Measurements from ENCODE around the gene RNF26. TPM values are rescaled to one million over a fixed set of nuclear protein-coding genes. Genes with fewer than 3 reads are reported as not detected.

Gene RNF26
- total RNA-seq, 1 experiment from 2014 or later = 64.3 TPM

DNA sequence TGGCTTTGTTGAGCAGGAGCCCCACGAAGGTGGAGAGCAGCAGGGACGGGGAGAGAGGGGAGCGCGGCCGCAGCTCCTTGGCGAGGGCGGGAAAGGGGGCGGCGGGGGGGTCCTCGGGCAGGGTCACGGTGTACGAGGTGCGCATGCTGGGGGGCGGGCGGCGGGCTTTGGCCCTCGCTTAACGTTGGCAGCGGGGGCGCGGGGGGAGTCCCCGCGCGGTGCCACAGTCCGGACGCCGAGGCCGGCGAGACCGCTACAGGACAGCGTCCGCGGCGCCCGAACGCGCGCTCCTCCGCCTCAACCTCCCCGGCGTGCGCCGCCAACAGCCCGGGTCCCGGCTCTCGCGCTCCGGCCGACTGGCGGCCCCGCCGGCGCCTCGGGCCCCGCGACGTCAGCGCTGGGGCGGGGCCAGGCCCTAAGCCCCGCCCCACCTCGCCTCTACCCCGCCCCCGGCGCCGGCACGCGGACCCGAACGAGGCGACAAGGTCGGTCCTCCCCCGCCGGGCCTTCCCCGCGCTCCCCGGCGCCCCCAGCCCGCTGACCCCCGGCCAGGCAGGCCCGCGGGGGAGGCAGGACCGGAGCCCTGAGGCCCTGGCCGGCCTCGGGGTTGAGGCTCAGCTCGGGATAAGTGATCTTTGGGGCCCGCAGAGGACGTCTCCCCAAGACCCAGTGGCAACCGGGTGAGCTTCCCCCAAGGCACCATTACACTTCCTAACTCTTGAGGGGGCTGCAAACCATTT is 29.7 kb downstream of the RNF26 start:
- TF ChIP-seq, protein P1, sequence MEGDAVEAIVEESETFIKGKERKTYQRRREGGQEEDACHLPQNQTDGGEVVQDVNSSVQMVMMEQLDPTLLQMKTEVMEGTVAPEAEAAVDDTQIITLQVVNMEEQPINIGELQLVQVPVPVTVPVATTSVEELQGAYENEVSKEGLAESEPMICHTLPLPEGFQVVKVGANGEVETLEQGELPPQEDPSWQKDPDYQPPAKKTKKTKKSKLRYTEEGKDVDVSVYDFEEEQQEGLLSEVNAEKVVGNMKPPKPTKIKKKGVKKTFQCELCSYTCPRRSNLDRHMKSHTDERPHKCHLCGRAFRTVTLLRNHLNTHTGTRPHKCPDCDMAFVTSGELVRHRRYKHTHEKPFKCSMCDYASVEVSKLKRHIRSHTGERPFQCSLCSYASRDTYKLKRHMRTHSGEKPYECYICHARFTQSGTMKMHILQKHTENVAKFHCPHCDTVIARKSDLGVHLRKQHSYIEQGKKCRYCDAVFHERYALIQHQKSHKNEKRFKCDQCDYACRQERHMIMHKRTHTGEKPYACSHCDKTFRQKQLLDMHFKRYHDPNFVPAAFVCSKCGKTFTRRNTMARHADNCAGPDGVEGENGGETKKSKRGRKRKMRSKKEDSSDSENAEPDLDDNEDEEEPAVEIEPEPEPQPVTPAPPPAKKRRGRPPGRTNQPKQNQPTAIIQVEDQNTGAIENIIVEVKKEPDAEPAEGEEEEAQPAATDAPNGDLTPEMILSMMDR (conservative IDR thresholded peaks at IDR 0.05) = no peak
- TF ChIP-seq EZH2 (IDR thresholded peaks at IDR 0.05; ENCODE audit: low read depth) = no peak
- Histone ChIP-seq H2AFZ (peak overlapping the region; percentile 64; the same call in 1 of the 2 replicates), H3K4me3 (peak overlapping the region; percentile 36; the same call in 1 of the 2 replicates), H3K27me3 (ENCODE audit: insufficient read depth, low read depth) (no peaks in the 10 kb centered on the region), H3K4me2 (peak overlapping the region; percentile 74), H3K4me1 (replicated peaks; ENCODE audit: insufficient read depth) (peaks cover 47% of the 10 kb centered on the region), H3K9me2 (ENCODE audit: insufficient read depth) (no peaks in the 10 kb centered on the region), H3K27ac (no peak overlapping the region), H4K20me1 (ENCODE audit: insufficient read depth) (no peaks in the 10 kb centered on the region), H3F3A (ENCODE audit: insufficient read depth, low read depth) (peaks cover 32% of the 10 kb centered on the region), H3K79me2 (ENCODE audit: low read depth) (no peaks in the 10 kb centered on the region), H3K36me3 (ENCODE audit: low read depth) (no peaks in the 10 kb centered on the region), H3K9me3 (ENCODE audit: insufficient read depth, low read depth) (no peaks in the 10 kb centered on the region)
- ChIA-PET CTCF (no interaction called here), POLR2A (ENCODE audit: unreplicated experiment) (no interaction called here)
- DNase-seq = no peak
- no TSS peak for BruUV-seq (replicated peaks)
- intact Hi-C loops (cut with micrococcal nuclease; ENCODE audit: unreplicated experiment) = loop anchor here (10.0 kb wide), 1 partner anchor 761 kb away; no protein-coding TSS in a partner anchor

DNA sequence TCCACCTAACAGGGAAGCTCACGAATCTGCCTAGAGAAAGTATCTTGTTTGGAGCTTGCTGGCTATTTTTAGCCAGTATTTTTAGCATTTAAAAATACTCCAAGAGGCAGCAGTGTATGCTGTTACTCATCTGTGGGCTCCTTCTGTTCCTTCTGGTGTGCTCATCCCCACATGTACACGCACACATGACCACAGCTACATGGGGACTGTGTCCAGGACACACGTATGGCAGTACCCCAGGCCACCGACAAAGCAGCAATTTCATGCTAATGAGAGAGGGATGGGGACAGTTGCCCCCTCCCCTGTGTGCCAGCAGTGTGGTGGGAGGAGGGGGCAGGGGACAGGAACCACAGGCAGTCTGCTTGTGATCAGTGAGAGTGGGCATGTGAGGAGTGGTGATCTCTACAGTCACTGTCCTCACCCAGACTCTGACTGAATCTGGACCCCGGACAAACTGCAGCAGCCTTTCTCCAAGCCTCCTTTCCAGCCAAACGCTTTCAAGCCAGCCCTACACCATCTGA is 30.8 kb downstream of the RNF26 start:
- Histone ChIP-seq H2AFZ (no peak overlapping the region), H3K27me3 (ENCODE audit: insufficient read depth, low read depth) (no peaks in the 10 kb centered on the region), H3K36me3 (ENCODE audit: low read depth) (no peaks in the 10 kb centered on the region), H3F3A (ENCODE audit: insufficient read depth, low read depth) (peaks cover 32% of the 10 kb centered on the region), H4K20me1 (ENCODE audit: insufficient read depth) (no peaks in the 10 kb centered on the region), H3K9me3 (ENCODE audit: insufficient read depth, low read depth) (no peaks in the 10 kb centered on the region), H3K79me2 (ENCODE audit: low read depth) (no peaks in the 10 kb centered on the region), H3K4me1 (replicated peaks; ENCODE audit: insufficient read depth) (peaks cover 48% of the 10 kb centered on the region), H3K27ac (no peak overlapping the region), H3K4me3 (no peak overlapping the region), H3K4me2 (no peak overlapping the region), H3K9me2 (ENCODE audit: insufficient read depth) (no peaks in the 10 kb centered on the region)
- POLR2A ChIA-PET (ENCODE audit: unreplicated experiment) = interaction anchor here (0.7 kb wide), 1 partner anchor 183 kb away, joined by 3 read pairs; no protein-coding TSS in a partner anchor
- no peak for TF ChIP-seq EZH2 (IDR thresholded peaks at IDR 0.05; ENCODE audit: low read depth)
- TF ChIP-seq, protein P1 (conservative IDR thresholded peaks at IDR 0.05) = no peak
- no peak for DNase-seq
- intact Hi-C loops (cut with micrococcal nuclease; ENCODE audit: unreplicated experiment) = loop anchor here (10.0 kb wide), 1 partner anchor 760 kb away; no protein-coding TSS in a partner anchor
- CTCF ChIA-PET = no interaction called here
- no TSS peak for BruUV-seq (replicated peaks)

DNA sequence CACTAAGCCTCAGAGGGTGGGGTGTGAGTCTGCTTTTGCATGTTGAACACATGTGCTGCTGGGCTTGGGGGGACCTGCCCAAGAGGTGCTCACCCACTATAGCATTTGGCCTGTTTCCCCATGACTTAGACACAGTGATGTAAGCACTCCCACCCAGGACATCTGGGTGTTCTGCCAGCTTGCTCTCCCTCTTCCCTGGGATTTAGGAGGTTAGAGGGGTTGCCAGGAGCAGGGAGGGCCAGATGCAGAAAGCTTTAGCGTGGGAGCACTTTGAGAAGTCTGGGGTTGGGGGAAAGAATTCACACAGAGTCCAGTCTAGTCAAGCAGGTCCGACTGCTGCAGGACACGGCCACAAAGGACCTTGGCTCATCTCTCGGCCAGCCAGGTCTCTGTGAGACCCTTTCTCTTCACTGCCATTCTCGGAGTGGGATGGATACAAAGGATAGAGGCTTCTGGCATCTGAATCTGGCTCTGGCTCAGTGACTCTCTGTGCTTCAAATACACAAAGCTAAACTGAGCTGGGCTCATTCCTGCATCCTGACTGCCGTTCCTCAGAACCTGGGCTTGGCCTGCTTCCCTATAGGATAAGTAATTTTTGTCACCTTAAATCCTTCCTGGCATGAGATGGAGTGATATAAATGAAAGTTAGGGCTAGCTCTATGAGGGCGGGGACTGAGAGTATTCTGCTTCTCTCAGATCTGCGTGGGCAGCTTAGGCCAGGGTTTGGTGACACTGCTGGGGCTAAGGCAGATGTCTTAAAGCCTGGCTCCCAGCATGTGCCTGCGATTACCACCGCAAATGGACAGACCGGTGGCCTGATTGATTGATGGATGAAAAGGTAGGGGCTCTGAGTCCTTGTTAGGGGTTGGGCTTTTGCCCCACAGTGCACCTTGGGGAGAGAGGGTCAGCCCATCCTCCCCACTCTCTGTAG is 32.6 kb downstream of the RNF26 start:
- Histone ChIP-seq H3K9me2 (ENCODE audit: insufficient read depth) (no peaks in the 10 kb centered on the region), H3K9me3 (ENCODE audit: insufficient read depth, low read depth) (no peaks in the 10 kb centered on the region), H2AFZ (no peak overlapping the region), H3K79me2 (ENCODE audit: low read depth) (no peaks in the 10 kb centered on the region), H3F3A (ENCODE audit: insufficient read depth, low read depth) (peaks cover 15% of the 10 kb centered on the region), H3K4me3 (no peak overlapping the region), H3K4me2 (no peak overlapping the region), H3K36me3 (ENCODE audit: low read depth) (no peaks in the 10 kb centered on the region), H3K27me3 (ENCODE audit: insufficient read depth, low read depth) (no peaks in the 10 kb centered on the region), H4K20me1 (ENCODE audit: insufficient read depth) (no peaks in the 10 kb centered on the region), H3K27ac (no peak overlapping the region), H3K4me1 (replicated peaks; ENCODE audit: insufficient read depth) (peaks cover 29% of the 10 kb centered on the region)
- POLR2A ChIA-PET (ENCODE audit: unreplicated experiment) = no interaction called here
- intact Hi-C loops (cut with micrococcal nuclease; ENCODE audit: unreplicated experiment) = loop anchor here (10.0 kb wide), 1 partner anchor 758 kb away; no protein-coding TSS in a partner anchor
- BruUV-seq (replicated peaks) = no TSS peak
- no peak for DNase-seq
- TF ChIP-seq, protein P1 (conservative IDR thresholded peaks at IDR 0.05) = no peak
- no peak for TF ChIP-seq EZH2 (IDR thresholded peaks at IDR 0.05; ENCODE audit: low read depth)
- CTCF ChIA-PET = interaction anchor here (0.5 kb wide), 1 partner anchor 10 kb away, joined by 6 read pairs; no protein-coding TSS in a partner anchor

Data from PC-9 (cell line).